ENCODE results near the gene KCNIP2. TPM values are rescaled to one million over a fixed set of nuclear protein-coding genes. Genes with fewer than 3 reads are reported as not detected.

Gene KCNIP2
- total RNA-seq, 2 donors from 2014 or later: 192 to 653 TPM

DNA sequence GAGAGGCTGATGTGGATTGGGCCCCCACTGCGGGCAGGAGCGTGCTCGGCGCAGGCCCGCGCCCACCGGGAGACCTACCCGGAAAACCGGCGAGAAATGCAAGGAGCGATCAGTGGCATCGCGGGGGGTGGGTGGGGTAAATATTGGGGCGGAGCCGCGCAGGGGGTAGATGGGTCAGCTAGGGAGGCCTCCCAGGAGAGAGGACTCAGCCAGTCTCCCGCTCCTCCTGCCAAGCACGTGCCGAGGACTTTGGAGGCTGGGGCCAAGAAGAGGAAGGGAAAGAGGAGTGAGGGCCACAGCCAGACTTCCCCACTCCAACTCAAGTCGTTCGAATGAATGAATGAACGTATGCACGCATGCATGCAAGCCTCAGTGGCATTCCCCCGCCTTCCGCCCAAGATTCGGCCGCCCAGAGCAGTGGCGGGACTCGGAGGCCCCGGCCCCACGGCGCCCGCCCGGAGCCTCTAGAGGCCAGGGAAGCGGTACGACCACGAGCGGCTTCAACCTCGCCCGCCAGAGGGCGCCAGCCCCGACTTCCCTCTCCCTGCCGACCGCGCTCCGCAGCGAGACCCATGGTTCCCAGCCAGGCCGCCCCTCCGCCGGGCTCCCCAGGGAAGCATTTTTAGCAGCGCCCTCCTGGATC, 63.9 kb downstream of the KCNIP2 start:
- peak; percentile 70 for DNase-seq (ENCODE audit: low spot score)
- H3K4me3 ChIP-seq: peak overlapping the region; percentile 18 to 52
- peaks cover 0 to 73% of the 10 kb centered on the region in 2 donors for H3K4me1 ChIP-seq
- H3K36me3 ChIP-seq: no peaks in the 10 kb centered on the region
- H3K9me3 ChIP-seq: no peaks in the 10 kb centered on the region
- H3K27ac ChIP-seq: no peak overlapping the region
- peaks cover 9 to 21% of the 10 kb centered on the region in 2 donors for H3K27me3 ChIP-seq
- TF ChIP-seq, protein P1, sequence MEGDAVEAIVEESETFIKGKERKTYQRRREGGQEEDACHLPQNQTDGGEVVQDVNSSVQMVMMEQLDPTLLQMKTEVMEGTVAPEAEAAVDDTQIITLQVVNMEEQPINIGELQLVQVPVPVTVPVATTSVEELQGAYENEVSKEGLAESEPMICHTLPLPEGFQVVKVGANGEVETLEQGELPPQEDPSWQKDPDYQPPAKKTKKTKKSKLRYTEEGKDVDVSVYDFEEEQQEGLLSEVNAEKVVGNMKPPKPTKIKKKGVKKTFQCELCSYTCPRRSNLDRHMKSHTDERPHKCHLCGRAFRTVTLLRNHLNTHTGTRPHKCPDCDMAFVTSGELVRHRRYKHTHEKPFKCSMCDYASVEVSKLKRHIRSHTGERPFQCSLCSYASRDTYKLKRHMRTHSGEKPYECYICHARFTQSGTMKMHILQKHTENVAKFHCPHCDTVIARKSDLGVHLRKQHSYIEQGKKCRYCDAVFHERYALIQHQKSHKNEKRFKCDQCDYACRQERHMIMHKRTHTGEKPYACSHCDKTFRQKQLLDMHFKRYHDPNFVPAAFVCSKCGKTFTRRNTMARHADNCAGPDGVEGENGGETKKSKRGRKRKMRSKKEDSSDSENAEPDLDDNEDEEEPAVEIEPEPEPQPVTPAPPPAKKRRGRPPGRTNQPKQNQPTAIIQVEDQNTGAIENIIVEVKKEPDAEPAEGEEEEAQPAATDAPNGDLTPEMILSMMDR (IDR thresholded peaks at IDR 0.05): peak; percentile 78 to 93

DNA sequence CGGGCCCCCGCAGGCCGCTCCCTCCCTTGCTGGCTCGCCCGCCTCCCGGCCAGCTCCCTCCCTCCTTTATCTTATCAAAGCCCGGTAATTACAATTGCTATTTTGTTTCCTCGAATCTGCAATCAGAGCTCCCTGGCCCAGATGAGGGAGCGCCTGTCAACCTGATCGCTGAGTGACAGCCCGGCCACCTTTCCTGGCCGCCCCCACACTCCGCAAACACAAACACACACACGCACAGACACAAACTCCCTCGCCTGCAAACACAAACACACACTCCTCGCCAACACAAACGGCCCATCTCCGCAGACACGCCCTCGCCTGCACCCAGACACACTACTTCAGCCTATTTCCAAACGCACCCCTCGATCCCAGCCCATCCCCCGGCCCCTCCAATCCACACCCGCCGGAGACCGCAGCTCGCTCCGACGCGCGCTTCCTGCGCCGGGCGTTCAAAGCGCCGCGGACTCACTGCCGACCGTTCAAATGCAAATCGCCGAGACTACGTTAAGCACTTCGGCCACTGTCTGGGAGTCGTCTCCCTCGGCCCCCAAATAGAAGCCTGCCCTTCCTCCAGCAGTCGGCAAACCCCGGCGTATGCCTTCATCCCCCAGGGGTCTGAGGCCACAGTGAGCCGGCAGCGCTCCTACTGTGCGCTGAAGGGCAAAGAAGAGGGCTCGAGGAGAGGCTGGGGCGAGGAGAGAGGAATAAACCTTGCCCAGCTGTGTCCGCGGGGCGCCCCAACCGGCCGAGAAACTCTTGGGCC, 64.6 kb downstream of the KCNIP2 start:
- Histone ChIP-seq H3K9me3 (no peaks in the 10 kb centered on the region), H3K27me3 (peaks cover 15 to 28% of the 10 kb centered on the region in 2 donors), H3K27ac (no peak overlapping the region), H3K36me3 (no peaks in the 10 kb centered on the region), H3K4me3 (peak overlapping the region; percentile 18 to 52), H3K4me1 (peaks cover 0 to 69% of the 10 kb centered on the region in 2 donors)
- peak; percentile 55 for DNase-seq (ENCODE audit: low spot score)
- TF ChIP-seq, protein P1 (IDR thresholded peaks at IDR 0.05): no peak

DNA sequence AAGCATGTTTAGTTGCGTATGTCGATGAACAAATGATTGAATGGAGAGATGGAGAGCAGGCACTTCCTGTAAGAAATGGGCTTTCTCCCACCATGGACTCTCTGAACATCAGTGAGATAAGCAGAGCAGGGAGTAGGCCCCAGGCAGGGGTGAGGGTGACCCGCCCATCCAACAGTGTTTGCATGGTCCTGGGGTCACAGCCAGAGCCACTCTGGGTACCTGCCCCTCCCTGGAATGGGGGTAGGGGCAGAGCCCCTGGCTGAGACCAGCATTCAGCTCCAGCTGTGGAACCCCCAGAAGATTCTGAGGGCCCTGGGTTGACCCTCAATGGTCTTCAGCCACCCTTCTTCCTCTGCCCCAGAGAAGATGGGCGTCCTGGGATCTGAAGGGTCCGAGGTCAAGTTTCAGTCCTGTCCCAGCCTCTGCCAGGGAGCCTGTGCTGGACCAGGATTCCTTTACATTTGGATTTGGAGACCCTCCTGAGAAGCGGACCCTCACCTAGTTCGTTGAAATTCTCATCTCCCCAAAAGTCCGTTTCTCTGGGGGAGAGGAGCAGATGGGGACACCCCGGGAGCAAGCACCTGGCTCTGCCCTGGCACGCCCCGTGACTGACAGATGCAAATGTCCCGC, 65.3 kb downstream of the KCNIP2 start:
- peaks cover 0 to 62% of the 10 kb centered on the region in 2 donors for H3K4me1 ChIP-seq
- peaks cover 21 to 32% of the 10 kb centered on the region in 2 donors for H3K27me3 ChIP-seq
- H3K27ac ChIP-seq: no peak overlapping the region
- peak; percentile 47 for DNase-seq (ENCODE audit: low spot score)
- H3K9me3 ChIP-seq: no peaks in the 10 kb centered on the region
- peak overlapping the region in 1 of 2 donors; percentile 52 for H3K4me3 ChIP-seq
- no peaks in the 10 kb centered on the region for H3K36me3 ChIP-seq
- TF ChIP-seq, protein P1 (IDR thresholded peaks at IDR 0.05): no peak

DNA sequence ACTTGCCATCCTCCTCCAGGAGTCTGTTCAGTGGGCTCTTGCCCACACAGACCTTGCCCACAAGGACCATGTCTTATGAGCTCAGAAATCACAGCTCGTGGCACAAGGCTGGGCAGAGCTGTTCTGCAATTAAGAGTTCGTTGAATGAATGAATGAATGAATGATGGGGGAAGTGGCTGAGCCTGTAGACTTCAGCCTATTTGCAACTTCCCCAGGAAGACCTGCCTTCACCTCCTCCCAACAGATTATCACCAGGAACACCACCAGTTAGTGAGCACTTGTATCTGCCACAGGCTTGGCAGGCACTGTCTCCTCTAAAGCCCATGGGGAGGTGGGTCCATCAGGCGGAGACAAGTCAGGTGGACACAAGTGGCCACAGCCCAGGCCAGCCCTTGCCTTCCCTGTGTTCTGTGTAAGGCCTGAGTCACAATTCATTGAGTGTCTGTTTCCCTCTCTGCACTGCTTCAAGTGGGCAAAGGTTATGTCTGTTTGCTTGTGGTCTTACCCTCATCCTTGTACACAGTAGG, 65.9 kb downstream of the KCNIP2 start:
- no peak overlapping the region for H3K4me3 ChIP-seq
- peaks cover 22 to 34% of the 10 kb centered on the region in 2 donors for H3K27me3 ChIP-seq
- no peaks in the 10 kb centered on the region for H3K9me3 ChIP-seq
- H3K4me1 ChIP-seq: peaks cover 0 to 58% of the 10 kb centered on the region in 2 donors
- H3K36me3 ChIP-seq: no peaks in the 10 kb centered on the region
- TF ChIP-seq, protein P1 (IDR thresholded peaks at IDR 0.05): no peak
- no peak overlapping the region for H3K27ac ChIP-seq
- no peak for DNase-seq (ENCODE audit: low spot score)

DNA sequence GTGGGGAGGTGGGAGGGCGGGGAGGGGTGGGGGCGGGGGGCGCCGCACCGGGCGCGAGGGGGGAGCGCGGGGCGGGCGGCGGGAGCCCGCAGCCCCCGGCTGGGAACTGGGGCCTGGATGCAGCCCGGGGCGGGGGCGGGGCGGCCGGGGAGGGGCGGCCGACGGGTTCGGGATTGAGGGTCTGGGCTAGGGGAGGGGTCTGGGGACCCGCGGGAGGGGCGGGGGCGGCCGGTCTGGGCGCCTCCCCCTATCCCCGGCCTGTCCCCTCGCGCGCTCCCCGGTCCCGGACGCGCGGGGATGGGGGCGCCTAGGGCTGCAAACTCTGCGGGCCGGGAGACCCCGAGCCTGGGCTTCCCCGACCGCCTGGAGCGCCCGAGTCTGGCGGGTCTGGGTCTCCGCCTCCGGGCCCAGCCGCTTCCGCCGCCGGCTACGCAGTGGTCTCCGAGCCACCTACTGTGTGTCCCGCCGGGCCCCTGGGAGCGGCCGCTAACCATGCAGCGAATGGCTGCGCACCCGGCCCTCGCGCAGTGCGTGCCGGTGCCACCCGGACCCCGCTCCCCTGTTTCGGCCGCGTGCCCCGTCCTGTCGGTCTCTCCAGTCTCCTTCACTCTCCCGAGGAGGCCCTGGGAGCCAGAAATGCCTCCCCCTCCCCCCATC, 67.3 kb downstream of the KCNIP2 start:
- no peak for DNase-seq (ENCODE audit: low spot score)

More for the DNA sequence above, 67.3 kb downstream of the KCNIP2 start:
- Histone ChIP-seq H3K27me3 (peaks cover 22 to 34% of the 10 kb centered on the region in 2 donors), H3K27ac (no peak overlapping the region), H3K36me3 (no peaks in the 10 kb centered on the region), H3K9me3 (no peaks in the 10 kb centered on the region), H3K4me3 (peak overlapping the region in 1 of 2 donors; percentile 34), H3K4me1 (peaks cover 0 to 46% of the 10 kb centered on the region in 2 donors)
- TF ChIP-seq, protein P1 (IDR thresholded peaks at IDR 0.05): no peak
